ENCODE data around the gene CCDC106.
A peak's percentile ranks its signal among the peaks of the same experiment; 100 is the strongest.

CCDC106 gene

GRCh38 chr19:55638864-55639359, 9.1 kb upstream of the CCDC106 start:
- DNase-seq, result peak; percentile 78 to 84

GRCh38 chr19:55640043-55640576, 7.9 kb upstream of the CCDC106 start:
- DNase-seq, result no peak

DNA sequence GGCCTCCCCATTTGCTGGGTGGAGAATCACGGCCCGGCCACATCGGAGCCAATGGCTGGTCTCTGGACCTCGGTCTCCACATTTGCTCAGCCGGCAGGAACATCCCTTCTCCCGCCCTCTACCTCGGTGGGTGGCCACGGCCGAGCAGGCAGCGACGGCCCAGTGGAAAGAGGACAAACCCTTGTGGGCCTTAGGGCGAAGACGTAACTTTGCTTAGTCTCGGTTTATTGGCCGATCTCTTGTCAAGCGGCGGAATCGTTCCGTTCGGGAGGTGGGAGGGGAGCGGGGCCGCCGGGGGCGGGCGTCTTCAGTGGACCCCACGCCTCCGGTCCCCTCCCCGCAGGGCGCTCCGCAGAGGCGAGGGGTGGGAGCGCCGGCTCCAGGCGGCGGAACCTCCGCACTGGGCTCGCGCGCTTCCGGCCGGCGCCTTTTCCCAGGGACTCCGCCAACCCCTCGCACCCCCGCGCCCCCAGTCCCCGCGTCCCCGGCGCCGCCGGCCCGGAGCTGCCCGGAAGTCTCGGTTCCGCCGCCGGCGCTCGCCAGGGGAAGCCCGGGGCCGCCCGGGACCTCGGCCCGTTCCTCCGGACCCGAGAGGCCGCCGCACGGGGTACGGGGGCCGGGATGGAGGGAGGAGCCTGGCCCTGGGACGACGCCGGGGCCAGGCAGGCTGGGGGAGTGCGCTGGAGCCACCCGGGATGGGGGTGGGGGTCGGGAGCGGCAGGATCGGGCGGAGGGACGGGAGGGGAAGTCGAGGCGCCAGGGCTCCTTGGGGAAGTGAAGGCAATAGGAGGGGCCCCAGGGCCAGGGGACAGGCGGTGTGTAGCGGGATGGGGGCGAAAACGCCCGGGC, 7.2 kb upstream of the CCDC106 start, which contains the start of gene ZNF580:
Gene ZNF580 (plus strand): TSS at position 426 of the 849 bp plus-strand sequence. CDS start 1,507 bp downstream, outside the sequence.
- peak; percentile 54 to 55 for DNase-seq

- DNase-seq, result peak; percentile 40 to 54
These were observed 6.4 kb upstream of the CCDC106 start for GRCh38 chr19:55641426-55642152.

GRCh38 chr19:55642153-55643002, 5.6 kb upstream of the CCDC106 start:
- DNase-seq, result no peak

GRCh38 chr19:55643003-55643886, 4.8 kb upstream of the CCDC106 start, which contains the start of gene ZNF581:
Gene ZNF581, plus strand, starts transcription at chr19:55643649. Its CDS starts 923 bp downstream, at chr19:55644572.
- DNase-seq, result peak; percentile 83 to 86

- DNase-seq, result no peak
These were observed 4.2 kb upstream of the CCDC106 start for GRCh38 chr19:55643887-55644176.

- DNase-seq, result no peak
These were observed 3.7 kb upstream of the CCDC106 start for GRCh38 chr19:55644191-55644833.

GRCh38 chr19:55644842-55645511, 3.0 kb upstream of the CCDC106 start:
- no peak for DNase-seq

GRCh38 chr19:55645512-55645881, 2.5 kb upstream of the CCDC106 start:
- DNase-seq, result no peak

- DNase-seq, result no peak
These were observed 902 bp upstream of the CCDC106 start for GRCh38 chr19:55646889-55647731.

DNA sequence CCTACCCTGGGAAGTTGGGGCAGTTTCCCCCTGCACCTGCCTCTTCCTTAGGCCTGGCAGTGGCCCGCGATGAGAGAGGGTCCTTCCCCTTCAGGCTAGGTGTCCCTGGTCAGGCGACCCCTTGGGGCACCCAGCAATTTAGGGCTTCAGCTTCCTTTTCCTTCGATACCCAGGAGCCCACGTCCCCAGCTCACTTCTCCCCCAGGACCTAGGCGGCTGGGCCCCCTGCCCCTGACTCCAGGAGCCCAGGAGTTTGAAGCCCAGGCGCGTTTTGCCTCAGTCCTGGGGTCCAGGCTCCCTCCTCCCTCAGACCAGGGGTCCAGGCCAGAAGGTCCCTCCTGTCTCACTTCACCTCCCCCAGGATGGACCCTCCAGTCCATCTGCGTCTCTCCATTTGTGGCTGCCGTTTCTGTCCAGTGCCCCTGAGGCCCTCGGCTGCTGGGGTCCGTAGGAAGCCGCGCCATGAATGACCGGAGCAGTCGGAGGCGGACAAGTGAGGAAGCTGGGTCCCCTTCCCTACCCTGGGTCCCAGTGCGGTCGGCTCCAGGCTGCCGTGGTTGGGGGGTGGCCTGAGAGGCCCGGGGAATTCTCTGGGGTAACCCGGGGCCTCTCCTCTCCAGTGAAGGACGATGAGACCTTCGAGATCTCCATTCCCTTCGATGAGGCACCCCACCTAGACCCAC, 714 bp downstream of the CCDC106 start:
- DNase-seq, result no peak

DNA sequence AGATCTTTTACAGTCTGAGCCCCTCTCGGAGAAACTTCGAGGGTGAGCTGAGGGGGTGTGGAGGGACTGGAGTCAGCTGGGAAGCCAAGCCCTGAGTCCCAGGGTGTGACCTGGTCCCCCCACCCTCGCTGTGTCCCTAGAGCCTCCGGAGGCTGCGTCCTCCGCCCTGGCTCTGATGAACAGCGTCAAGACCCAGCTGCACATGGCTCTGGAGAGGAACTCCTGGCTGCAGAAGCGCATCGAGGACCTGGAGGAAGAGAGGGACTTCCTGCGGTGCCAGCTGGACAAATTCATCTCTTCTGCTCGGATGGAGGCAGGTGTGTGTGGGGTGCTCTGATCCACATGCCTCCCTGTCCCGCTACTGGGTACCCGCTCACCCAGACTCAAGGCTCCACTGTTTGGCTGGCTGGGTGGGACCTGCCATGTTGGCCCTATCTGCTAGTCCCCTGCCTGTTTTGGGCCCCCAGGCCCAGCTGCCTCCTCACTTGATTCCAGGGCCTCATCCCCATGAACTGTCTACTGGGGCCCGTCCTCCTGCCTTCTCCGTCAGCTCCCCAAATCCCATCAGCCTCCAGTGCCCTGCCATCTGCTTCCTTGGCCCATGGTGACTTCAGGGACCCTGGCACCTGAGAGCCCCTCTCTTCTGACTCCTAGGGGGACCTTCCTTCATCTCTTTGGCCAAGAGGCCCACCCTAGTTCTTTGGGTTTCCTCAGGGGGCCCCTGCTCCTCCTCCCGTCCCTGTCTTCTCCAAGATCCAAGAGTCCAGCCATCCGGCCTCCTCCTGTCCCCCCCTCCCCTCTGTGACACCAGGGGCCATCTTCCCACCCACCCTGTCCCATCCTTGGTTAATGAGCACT, 1.5 kb downstream of the CCDC106 start:
- DNase-seq, result no peak

- DNase-seq, result no peak
These were observed 2.1 kb downstream of the CCDC106 start for GRCh38 chr19:55650126-55650557.

GRCh38 chr19:55650602-55651230, 2.7 kb downstream of the CCDC106 start:
- DNase-seq, result no peak

DNA sequence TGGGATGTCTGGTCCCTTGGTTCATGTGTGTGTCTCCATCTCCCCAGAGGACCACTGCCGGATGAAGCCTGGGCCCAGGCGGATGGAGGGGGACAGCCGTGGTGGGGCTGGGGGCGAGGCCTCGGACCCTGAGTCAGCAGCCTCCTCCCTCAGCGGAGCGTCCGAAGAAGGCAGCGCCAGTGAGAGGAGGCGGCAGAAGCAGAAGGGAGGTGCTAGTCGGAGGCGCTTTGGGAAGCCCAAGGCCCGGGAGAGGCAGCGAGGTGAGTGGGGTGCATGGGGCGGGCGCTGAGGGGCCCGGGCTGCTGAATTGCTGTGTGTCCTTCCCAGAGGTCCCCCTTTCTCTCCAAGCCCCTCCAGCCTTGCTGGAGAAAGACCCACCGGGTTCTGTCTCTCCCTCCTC, 3.2 kb downstream of the CCDC106 start:
- no peak for DNase-seq
